ENCODE data around the gene WASF2.

WASF2 gene

GRCh38 chr1:27356619-27357280 is 133.2 kb downstream of the WASF2 start:
- H3K27ac ChIP-seq: peak overlapping the region in 12 of 21 experiments; percentile 4 to 78 (median 58)
- H3K4me3 ChIP-seq: peak overlapping the region in 4 of 7 experiments; percentile 14 to 30 (median 22)

DNA sequence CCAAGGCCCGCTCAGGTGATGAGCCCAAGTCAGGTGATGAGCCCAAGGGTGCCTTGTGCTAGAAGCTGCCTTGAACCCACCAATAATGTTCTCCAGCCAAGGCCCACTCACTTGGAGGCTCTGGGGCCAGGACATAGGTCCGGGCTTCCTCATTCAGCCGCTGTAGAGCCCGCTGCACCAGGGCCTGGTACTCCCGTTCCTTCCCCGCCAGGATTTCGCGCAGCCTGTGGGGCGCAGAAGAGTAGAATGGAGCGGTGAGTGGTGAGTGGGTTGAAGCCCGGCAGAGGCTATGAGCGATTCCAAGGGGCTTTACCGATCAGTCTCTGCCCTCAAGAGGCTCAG is 133.7 kb downstream of the WASF2 start:
- H3K4me3 ChIP-seq: peak overlapping the region in 1 of 7 experiments; percentile 30

DNA sequence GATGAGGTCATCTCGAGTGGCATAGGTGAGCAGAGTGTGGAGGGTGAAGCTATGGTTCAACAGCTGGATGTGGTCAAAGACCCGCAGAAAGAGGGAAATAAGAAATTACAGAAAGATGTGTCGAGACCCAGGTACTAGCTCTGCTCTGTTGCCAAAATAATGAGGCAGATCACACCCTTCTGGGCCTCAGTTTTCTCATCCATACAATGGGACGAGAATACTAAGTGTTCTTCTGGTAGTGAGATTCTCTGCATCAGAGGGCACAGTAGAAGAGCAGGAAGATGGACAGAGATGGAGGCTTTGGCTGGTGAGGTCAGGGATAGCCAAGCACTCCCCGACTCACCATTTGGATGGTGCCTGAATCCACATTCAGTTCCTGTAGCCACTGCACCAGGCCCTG is 134.3 kb downstream of the WASF2 start:
- Histone ChIP-seq H3K27ac (peak overlapping the region in 2 of 21 experiments; percentile 7 to 71), H3K4me3 (no peak overlapping the region)

More for the DNA sequence above, 133.7 kb downstream of the WASF2 start:
- H3K27ac ChIP-seq: peak overlapping the region in 6 of 21 experiments; percentile 52 to 78 (median 70)

All from skin epidermis (tissue), 12 donors.